Endometrium (tissue), 2 donors: ENCODE data around the gene FARP1.
"Not testable (repeated sequence)": the region's sequence is repeated elsewhere in the genome, so short reads cannot be mapped to it uniquely, and the experiment has no call there.

Experiments
- FAIRE-seq: peaks from 2 replicates; lab custom pipeline; 2012; peaks lifted over from hg19 to GRCh38; lab: Jason Lieb, UNC
- donor health status: control.
- donor health status: control.

Gene FARP1

DNA sequence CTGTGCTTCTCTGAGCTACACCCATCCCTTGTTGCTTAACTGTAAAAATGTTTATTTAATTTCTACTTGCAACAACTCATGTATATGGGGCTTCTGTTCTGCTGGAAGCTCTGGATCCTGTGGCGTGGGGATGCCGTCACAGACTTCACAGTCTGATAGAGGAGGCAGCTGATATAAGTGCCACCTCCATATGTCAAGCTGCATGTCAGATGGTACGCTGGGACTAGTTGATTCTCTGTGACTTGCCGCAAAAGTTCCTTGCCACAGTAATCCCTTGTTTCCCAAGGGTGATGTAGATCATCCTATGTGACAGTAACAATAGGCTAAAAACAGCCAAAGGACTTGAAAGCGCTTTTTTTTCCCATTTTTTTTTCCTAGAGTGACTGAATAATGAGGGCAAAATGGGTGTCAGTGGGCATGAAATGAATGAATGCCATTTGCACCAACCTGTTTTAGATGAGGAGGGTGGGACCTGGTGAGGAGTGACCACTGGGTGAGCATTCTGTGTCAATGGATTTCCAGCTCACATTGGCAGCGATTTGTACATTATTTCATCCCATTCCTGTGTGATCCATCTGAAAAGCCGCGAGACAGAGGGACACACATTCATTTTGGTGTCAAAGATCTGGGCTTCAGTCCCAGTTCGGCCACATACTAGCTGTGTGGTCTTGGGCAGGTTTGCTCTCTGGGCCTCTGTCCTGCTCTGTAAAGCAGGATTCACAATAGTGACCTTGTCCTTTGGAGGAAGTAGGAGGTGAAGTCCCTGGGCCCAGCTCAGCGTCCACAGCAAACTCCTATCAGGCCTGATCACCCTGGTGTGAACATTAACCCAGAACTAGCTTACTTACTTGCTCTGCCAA, 123.0 kb downstream of the FARP1 start:
- no peak for FAIRE-seq

DNA sequence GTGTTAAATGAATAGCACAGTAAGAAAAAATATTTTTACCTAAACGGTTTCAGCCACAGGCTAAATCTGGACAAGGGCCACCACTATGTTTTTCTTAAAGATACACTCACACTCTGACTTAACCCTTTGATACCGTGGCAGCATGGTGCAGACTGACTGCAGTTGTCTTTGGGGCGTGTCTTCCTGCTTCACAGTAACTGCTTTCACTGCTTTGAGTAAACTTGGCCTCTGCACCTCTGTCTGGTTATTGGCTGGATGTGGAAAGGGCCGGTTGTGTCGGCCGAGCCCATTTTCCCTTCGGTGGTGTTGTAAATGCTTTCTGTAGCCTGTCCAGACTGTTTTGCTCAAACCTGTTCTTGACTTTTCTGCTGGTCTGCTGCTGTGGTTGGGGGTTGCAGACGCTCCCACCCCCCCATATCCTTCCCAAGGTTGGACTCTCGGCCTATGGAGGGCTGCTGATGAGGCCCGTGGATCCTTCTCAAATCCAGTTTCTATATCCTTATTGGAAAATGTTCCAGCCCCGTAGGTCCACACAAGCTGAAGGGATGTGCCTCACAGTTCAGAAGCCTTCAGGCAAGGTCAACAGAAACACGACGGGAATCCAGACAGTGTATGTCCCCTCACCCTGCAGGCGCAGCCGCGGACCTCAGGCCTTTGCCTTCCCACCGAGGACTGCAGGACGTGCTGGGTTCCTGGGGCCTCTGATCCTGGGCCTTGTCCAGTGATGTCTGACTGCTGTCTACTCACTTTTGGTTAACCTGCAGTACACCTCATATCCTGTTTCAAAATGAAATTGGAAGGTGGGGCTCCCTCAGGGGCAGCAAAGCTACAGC, 124.4 kb downstream of the FARP1 start:
- no peak for FAIRE-seq

DNA sequence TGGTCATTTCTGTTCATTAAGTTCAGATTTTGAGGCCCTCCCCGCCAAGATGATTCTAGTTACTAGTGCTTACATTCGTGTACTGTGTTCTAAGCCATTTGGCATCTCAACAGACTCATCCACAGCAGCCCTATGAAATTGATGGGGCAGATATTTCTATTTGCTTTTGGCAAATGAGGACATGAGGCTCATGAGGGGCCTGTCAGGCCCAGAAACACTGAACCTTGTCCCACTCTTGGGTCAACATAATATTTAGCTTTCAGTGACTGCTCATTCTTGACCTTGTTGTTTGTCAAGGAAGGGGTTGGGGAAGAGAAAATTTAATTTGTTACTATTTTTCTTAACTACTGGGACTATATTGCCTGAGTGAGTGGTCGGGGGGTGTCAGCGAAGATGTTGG, 126.5 kb downstream of the FARP1 start:
- no peak for FAIRE-seq

DNA sequence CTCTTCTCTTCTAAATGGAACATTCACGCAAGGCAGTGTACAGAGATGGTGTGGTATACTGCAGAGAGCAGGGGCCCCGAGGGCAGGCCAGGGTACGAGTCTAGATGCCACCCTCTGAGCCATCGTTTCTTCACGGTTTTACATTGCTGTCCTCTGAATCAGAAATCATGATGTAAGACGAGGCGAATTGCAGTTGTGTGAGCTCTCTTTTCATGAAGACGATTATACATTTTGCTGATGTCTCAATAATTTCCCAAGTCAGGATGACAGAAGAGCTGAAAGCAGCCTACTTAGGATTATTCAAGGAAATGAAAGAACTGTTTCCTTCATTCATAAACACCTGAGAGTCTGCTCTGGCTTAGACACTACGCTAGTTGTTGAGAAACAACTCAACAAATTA, 127.9 kb downstream of the FARP1 start:
- no peak for FAIRE-seq

DNA sequence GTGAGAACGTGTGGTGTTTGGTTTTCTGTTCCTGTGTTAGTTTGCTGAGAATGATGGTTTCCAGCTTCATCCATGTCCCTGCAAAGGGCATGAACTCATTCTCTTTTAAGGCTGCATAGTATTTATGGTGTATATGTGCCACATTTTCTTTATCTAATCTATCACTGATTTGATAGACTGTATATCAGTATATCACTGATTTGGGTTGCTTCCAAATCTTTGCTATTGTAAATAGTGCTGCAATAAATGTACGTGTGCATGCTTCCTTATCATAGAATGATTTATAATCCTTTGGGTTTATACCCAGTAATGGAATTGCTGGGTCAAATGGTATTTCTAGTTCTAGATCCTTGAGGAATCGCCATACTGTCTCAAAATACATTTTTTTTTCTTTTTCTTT, 128.8 kb downstream of the FARP1 start:
- not testable (repeated sequence) for FAIRE-seq

DNA sequence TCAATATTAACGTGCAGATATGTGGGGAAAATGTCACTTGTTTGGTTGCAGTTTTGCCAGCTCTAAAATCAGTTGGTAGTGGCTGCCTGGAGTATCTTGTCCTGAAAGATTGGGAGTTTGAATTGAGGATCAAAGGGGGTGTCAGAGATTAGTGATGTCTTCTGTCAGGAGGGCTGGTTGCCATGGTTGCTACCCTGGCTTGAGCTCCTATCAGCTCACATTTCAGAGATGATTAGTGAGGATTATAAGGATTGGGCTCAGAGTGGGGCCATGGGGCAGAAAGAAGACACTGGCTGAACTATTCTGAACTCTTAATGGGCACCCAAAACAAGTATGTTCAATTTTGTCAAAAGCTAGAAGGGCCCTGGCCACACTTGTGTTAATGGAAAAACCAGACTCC, 129.7 kb downstream of the FARP1 start:
- no peak for FAIRE-seq

DNA sequence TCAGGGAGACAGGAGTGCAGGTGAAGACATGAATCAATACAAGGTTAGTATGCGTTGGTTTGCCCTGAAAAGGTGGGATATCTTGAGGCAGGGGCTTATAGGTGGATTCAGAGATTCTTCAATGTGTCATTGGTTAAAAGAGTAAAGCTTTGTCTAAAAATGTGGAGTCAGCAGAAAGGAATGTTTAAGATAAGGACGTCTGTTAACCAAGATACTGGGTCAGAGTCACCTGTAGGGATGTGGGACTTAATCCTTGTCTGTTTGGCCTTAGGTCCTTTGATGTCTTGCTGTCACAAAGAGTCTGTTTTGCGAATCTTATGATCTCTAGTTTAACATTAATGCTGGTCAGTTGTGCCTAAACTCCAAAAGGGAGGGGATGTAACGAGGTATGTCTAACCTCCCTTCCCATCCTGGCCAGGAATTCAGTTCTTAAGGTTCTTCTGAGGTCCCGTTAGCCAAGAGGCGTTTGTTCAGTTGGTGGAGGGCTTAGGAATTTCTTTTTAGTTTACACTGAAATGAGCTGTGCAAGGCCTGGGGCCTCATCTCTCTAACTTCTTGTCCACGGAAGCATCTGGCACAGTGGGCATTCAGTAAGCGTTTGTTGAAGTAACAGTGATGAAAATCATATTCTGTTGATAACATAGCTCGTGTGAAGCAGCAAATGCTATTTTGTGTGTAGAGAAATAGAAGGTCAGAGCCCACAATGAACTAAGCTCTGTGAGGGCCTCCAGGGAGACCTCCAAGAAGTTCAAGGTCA, 130.4 kb downstream of the FARP1 start:
- FAIRE-seq, result no peak

DNA sequence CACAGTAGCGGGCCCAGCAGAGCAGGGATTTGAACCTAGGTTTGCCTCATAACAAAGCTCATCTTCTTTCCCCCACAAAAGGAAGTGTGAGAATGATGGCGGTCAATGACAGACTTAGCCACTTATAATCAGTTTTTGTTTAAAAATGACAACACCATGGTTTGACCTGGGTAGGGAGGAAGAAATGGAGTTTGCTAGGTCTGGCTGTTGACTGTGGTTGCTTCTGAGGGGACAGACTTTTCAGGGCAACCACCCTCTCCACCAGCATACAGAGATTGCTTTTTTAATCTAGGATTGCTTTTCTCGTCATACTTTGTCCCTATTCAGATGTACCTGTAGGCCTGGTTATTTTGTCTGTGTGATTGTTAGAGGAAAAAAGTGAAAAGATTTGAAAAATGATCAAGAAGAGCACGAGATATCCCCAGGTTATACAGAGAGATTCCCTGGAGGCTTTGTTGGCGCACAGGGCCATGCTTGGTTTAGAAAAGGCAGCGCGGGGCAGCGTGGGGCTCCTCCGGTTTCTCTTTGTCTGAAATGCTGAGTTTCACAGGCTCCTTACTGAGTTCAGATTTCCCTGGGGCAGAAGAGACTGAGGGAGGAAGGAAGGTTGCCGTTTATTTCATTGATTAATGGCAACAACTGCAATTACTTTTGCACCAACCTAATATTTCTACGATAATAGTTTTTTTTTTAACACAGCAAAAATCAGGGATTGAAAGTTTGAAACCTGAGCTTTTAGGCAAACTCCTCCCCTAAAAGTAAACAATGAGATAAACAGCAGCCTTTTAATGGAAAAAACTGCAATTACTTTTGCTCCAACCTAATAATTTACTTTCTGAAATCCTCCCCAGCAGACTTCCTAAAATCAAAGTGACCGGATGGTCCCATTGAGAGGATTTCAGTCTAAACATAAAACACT, 131.2 kb downstream of the FARP1 start:
- FAIRE-seq, result peak; percentile 39

DNA sequence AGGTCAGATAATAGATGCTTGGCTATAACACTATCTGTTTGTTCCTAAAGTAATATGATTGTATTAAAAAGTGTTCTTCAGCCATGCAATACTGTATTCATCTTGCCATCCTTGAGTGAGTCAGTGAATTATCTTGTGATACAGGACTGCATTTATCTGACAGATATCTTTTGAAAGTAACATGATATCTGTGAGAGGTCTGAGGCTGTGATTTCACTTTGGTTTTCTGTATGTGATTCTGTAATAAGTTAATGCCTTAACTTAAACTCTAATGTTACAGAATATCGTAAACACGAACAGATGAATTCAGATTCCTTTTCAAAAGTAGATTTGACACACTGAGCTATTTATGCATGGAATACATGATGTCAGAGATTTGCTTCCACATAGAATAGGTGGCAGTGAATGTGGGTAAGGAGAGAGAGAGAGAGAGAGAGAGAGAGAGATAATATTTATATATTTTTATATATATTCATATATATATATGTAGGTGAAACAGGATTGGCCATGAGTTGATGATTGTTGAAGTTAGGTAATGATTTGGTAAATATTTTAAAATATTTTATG, 132.1 kb downstream of the FARP1 start:
- FAIRE-seq, result no peak

DNA sequence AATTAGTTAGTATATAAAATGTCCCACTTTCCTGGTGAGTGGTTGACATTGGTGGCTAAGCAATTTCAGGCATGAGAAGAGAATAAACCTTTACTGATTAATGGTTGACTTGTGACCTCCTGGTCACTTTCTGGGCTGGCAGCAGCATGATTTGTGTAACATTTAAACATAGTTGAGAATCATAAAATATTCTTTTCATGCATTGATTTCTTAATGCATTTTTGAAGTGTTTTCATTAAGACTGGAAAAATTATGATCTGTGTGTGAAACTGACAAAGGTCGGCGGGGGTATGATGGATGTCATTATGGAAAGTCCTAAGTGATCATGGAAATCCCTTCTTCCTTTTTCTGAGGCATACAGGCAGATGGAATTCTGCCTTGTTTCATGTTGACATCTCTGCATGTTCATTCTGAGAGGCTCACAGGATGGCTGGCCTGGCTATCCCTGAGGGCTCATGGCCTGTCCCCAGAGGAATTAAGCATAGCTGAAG, 132.8 kb downstream of the FARP1 start:
- FAIRE-seq, result no peak

DNA sequence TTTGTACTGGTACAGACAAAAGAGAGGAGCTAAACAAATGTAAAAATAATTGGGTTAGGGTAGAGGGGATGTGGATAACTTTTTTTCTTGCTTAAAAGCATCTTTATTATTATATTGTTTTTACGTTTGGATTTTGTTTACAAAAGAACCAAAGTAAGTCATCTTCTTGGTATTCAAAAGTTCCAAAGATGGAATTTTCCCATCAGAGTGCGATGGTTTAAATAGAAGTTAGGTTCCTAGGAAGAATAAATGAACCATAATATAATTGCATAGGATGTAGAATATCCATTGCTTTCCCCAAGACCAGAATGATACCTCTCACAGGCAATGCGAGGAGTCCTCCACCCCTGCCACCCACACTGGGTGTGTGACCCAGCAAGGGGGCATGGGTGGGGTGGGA, 133.6 kb downstream of the FARP1 start:
- no peak for FAIRE-seq

DNA sequence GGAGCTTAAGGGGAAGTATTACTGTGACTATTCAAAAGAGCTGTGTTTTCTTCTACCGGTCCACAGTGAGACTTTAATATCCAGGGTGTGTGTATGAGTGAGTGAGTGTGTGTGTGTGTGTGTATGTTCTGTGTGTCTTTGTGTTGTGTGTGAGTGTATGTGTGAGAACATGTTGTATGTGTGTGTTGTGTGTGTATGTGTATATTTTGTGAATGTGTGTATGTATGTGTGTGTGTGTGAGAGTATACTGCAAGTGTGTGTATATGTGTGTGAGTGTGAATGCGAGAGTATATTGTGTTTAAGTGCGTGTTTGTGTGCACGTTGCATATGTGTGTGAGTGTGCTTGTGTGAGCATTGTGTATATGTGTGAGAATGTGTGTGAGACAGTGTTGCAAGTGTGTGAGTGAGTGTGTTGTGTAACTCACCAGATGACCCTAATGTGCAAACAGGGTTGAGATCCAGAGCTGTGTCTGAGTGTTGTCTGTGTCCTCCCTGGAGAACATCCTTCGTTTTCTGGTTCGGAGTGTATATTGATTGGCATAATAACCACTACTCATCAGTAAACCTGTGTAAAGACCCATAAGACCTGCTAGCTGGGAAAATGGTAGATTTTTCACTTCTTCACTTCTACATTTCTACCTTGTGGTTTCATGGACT, 135.3 kb downstream of the FARP1 start:
- no peak for FAIRE-seq

DNA sequence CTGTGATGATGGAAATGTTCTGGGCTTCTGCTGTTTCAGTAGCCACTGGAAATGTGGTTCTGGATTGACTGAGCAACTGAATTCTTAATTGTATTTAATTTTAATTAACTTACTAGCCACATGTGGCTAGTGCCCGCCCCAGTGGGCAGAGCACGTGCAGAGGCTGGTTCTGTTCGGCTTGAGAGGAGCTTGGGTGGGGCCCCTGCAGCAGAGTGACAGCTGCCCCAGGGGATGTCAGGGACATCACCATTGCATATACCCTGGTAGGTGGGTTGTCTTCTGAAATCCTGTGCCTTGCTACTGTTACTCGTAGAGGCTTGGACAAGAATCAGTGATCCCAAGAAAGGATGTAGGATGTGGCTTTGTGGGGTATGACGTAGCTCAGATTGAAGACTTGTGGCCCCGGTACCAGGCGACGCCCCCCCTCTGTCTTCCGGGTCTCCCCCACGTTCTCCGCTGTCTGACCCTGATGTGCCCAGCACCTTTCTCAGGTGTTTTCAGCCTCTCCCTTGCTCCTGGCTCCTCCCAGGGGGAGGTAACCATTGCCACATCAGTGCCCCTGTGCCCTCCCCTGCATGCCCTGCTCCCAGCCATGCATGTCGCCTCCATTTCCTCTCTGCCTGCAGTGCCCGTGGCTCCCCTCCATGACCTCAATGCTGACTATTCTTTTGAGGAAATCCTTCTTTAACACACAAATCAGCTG, 136.7 kb downstream of the FARP1 start:
- FAIRE-seq, result no peak

DNA sequence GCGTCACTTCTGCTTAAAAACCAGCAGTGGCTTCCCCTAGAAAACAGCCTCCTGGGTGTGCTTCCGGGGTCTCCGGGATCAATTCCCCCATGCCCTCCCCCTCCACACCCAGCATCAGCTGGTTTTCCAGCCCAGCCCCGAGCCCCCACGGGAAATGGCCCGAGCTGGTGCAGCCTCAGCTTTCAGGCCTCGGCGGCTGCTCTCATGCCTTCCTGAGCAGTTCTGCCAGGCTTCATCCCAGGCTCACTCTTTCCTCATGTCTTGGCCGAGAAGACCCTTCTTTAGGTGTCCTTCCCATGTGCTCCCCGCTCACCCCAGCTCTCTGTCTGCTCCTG, 137.2 kb downstream of the FARP1 start:
- no peak for FAIRE-seq

DNA sequence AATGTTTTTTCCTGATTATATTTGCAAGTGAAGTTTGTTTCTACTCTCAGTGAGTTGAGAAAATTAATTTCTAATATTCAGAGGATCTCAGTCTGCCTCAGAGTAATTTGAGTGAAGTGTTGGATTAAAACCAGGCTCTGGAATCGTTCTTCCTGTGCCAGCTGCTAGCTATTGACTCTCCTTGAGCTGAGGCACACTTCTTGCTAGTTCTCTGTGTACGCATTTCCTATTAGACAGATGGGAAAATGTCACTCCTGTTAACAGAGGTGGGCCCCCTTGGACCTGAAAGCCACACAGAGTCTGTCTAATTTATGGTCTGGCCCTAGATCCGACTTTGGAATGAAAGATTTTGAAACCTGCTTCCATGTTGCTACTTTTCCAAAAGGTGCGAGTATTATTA, 141.8 kb downstream of the FARP1 start:
- no peak for FAIRE-seq

DNA sequence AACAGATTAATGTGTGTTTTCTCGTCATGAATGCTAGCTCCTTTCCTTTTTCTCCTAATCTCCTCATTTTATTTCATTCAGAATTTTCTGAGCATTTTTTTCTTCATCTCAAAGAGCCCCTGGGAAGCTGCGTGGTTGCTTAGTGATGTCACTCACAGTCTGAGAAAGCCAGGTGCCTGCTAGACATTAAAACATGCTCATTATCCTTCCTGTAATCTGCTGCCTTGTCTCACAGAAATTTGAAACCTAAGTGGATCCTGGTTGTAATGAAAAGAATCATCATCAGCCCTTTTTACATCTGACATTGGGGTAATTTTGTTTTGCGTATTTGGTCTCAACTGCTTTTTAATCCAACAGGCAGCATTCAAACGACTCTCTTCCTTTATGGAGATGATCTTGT, 142.4 kb downstream of the FARP1 start:
- no peak for FAIRE-seq

DNA sequence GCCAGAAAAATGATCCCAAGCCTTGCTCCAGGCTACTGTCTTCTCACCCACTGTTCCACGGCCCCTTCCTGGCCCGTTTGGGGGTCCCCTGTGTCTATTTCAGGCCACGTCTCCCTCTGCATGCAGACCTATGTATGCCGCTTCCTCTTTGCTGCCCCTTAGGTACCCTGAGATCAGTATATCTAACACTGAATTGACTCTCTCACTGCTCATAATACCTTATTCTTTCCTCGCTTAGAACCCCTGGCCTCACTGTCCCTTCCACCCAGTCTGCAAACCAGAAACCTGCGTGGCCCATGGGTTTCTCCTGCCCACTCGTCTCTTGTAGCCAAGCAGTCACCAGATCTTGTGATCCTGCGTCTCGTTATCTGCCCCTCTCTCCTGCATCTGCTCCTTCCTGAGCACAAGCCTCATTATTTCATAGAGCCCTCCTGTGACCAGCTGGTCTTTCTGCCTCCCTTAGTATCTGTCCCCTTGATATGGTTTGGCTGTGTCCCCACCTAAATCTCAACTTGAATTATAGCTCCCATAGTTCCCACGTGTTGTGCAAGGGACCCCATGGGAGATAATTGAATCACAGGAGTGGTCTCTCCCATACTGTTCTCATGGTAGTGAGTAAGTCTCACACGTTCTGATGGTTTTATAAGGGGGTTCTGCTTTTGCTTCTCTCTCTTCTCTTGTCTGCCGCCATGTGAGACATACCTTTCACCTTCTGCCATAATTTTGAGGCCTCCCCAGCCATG, 143.1 kb downstream of the FARP1 start:
- FAIRE-seq, result no peak

DNA sequence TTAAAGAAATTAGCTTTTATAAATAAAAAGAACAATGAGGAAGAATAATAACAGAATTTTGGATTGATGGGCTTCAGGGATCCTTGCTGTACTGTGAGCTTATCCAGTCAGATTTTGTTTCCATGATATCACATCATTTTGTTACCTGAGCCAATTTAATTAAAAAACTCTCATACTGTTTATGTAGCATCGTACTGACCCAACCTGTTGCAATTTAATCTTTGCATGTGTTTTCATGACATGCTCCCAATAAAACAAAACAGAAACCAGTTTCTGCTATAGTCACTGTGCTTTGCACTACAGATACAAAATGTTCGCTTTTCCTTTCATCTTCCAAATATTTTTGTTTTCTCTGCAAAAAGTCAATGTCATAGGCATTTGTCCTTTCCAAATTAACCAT, 143.9 kb downstream of the FARP1 start:
- FAIRE-seq, result peak; percentile 80

DNA sequence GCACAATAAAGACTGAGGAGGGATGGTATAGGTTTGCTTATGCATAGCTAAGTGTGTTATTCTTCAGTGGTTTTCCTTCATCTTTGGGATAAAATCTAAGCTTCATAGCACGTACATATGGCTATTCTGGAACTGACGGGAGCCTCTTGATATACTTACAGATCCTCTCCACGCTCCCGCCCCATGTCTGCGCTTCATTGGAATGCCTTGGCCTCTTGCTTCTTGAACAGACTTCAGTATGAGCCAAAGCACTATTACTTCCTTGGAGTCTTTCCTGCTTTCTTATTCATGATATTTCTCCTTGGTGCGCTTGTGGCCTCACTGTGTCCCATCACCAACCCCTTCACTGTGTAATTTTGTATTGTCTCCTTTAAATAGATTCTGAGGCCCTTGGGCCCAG, 145.3 kb downstream of the FARP1 start:
- FAIRE-seq, result no peak
